ENCODE measurements around the gene CARM1. TPM values are rescaled to one million over a fixed set of nuclear protein-coding genes. Genes with fewer than 3 reads are reported as not detected.

The CARM1 gene
- total and polyA plus RNA-seq, 2 donors (not counting 3 experiments of a cell fraction or from before 2014, with no cell fraction given) = 65.6 to 70.8 TPM

DNA sequence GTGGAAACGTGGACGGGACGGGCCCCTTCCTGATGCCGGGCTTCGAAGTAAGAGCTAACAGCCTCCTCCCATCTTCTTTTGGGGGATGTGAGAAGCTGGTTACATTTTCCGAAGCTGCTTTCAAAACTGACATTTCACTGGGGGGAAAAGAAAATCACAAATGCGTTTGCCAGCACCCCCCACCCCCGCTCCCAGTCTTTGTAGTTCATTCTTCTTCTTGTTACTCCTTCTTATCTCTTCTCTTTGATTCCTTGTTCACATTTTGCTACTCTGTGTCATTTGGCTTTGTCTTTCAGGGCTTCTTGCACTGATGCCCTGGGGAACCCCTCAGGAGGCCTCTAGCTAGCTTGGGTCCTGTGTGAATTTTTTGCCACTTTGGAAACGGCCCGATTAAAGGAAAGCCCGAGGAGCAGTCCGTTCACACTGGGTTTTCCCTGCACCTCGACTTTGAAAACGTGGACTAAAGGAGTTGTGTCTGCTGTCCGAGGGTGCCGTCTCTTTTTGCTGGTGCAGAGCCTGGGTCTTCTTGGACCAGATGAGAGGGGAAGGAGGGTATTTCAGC lies 1.3 kb downstream of the CARM1 start:
- no peaks in the 10 kb centered on the region for H3K9me1 ChIP-seq (replicated peaks; ENCODE audit: control insufficient read depth, extremely low read depth, insufficient read depth, low read length)
- H3K9me3 ChIP-seq (replicated peaks; ENCODE audit: control insufficient read depth, insufficient read depth, low read length) = no peaks in the 10 kb centered on the region
- no peaks in the 10 kb centered on the region for H3K36me3 ChIP-seq (ENCODE audit: control insufficient read depth in 2 of 2, extremely low read depth in 1 of 2, insufficient read depth in 2 of 2, low read length in 2 of 2)
- dilution Hi-C loops (cut with MboI; ENCODE audit: extremely low pct_ligation_motif_present, low sequenced_read_pairs) = no loop called here
- FAIRE-seq (no peak), DNase-seq (ENCODE audit: low read depth, low spot score) (peak; percentile 22)
- peaks cover 51% of the 10 kb centered on the region for H3K79me2 ChIP-seq (ENCODE audit: control insufficient read depth, insufficient read depth, low read length)
- no peaks in the 10 kb centered on the region for H4K20me1 ChIP-seq (replicated peaks; ENCODE audit: control insufficient read depth, extremely low read depth, insufficient read depth, low read length)
- BruUV-seq (replicated peaks) = no TSS peak
- ChIA-PET POLR2A (no interaction called here), CTCF (interaction anchor here (0.7 to 1.8 kb wide), 13 partner anchors 8 to 155 kb away, joined by 3 to 7 read pairs (median 4); partner anchors contain the start of gene DNM2)
- H3K4me1 ChIP-seq (ENCODE audit: control insufficient read depth, extremely low read depth, insufficient read depth, low read length) = peaks cover 12% of the 10 kb centered on the region
- H3K4me2 ChIP-seq (ENCODE audit: insufficient read depth, low read length) = peak overlapping the region; percentile 94
- H2AFZ ChIP-seq (ENCODE audit: low read depth, low read length) = peak overlapping the region; percentile 90
- peak overlapping the region; percentile 60 to 100 (median 99) for H3K4me3 ChIP-seq (replicated peaks in 1 of 3; ENCODE audit: insufficient read depth in 1 of 3, low read depth in 1 of 3, low read length in 3 of 3)
- intact Hi-C loops (cut with micrococcal nuclease) = loop anchor here (5.0 kb wide), 1 partner anchor 55 kb away; the partner anchor contains the start of genes TIMM29 and YIPF2
- peak overlapping the region; percentile 73 for H3K9ac ChIP-seq (replicated peaks; ENCODE audit: extremely low read depth, insufficient read depth, low read length)
- no peak overlapping the region for H3K27ac ChIP-seq (ENCODE audit: insufficient read depth, low read depth, low read length)
- H3K27me3 ChIP-seq (ENCODE audit: control insufficient read depth in 2 of 2, insufficient read depth in 2 of 2, low read length in 2 of 2) = no peaks in the 10 kb centered on the region
- no peak for TF ChIP-seq POLR2AphosphoS5 (IDR thresholded peaks at IDR 0.05; ENCODE audit: insufficient read depth, low read depth, low read length)
- TF ChIP-seq, protein P1, sequence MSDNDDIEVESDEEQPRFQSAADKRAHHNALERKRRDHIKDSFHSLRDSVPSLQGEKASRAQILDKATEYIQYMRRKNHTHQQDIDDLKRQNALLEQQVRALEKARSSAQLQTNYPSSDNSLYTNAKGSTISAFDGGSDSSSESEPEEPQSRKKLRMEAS (IDR thresholded peaks at IDR 0.05; ENCODE audit: insufficient read depth, insufficient read length) = no peak
- TF ChIP-seq FOS (IDR thresholded peaks at IDR 0.05; ENCODE audit: borderline replicate concordance, insufficient read depth, low read length) = no peak
- no peak for TF ChIP-seq CTCF (IDR thresholded peaks at IDR 0.05; ENCODE audit: extremely low read depth in 1 of 2, insufficient read depth in 1 of 2, low read depth in 1 of 2, low read length in 2 of 2)
- no peak for TF ChIP-seq JUN (IDR thresholded peaks at IDR 0.05; ENCODE audit: borderline replicate concordance, insufficient read depth, insufficient read length, low read depth)
- no peak for TF ChIP-seq GATA2 (IDR thresholded peaks at IDR 0.05; ENCODE audit: insufficient read depth, insufficient read length, low read depth, low read length)
- TF ChIP-seq MYC (IDR thresholded peaks at IDR 0.05; ENCODE audit: low read depth, low read length) = no peak
- TF ChIP-seq EZH2 (IDR thresholded peaks at IDR 0.05; ENCODE audit: borderline replicate concordance, low read depth, low read length, severe bottlenecking) = no peak
- no peak for TF ChIP-seq POLR2A (IDR thresholded peaks at IDR 0.05; ENCODE audit: low read depth, low read length)
